ENCODE data around the gene BAIAP2.

GRCh38 chr17:81140695-81141094 lies 105.7 kb downstream of the BAIAP2 start:
- TF ChIP-seq ZNF354B (CRISPR knock-in tag; IDR thresholded peaks at IDR 0.05) (no peak), NFIC (IDR thresholded peaks at IDR 0.05; ENCODE audit: low read length) (no peak), GLMP (CRISPR knock-in tag; IDR thresholded peaks at IDR 0.05; ENCODE audit: borderline replicate concordance) (no peak), ATF3 (CRISPR knock-in tag; IDR thresholded peaks at IDR 0.05) (no peak), ZNF296 (CRISPR knock-in tag; conservative IDR thresholded peaks at IDR 0.05) (no peak), ZNF614 (CRISPR knock-in tag; IDR thresholded peaks at IDR 0.05; ENCODE audit: borderline replicate concordance) (no peak), POGZ (CRISPR knock-in tag; IDR thresholded peaks at IDR 0.05) (no peak), ZBTB8A (CRISPR knock-in tag; IDR thresholded peaks at IDR 0.05; ENCODE audit: borderline replicate concordance, low read depth) (no peak), FOXA1 (IDR thresholded peaks at IDR 0.05) (no peak), FOXA1 (CRISPR knock-in tag; IDR thresholded peaks at IDR 0.05) (no peak), SNAI1 (CRISPR knock-in tag; IDR thresholded peaks at IDR 0.05; ENCODE audit: borderline replicate concordance) (no peak), CTCF (CRISPR knock-in tag; IDR thresholded peaks at IDR 0.05) (no peak), KAT8 (CRISPR knock-in tag; IDR thresholded peaks at IDR 0.05) (no peak), SALL2 (CRISPR knock-in tag; IDR thresholded peaks at IDR 0.05) (no peak)
